NK-92 (cell line): Measurements from ENCODE around the gene TSPAN8.
"Not testable (repeated sequence)": the region's sequence is repeated elsewhere in the genome, so short reads cannot be mapped to it uniquely, and the experiment has no call there.

ENCODE experiments used
- DNase-seq: peaks from one replicate; lab custom pipeline; 2025; ENCODE audit not compliant: unreplicated experiment; lab: John Stamatoyannopoulos, UW

Gene TSPAN8

GRCh38 chr12:71129364-71129763 lies 28.4 kb downstream of the TSPAN8 start:
- no peak for DNase-seq

GRCh38 chr12:71128191-71128788 lies 29.5 kb downstream of the TSPAN8 start:
- no peak for DNase-seq

GRCh38 chr12:71125949-71126348 lies 31.9 kb downstream of the TSPAN8 start:
- DNase-seq: no peak

- no peak for DNase-seq
These were observed 32.3 kb downstream of the TSPAN8 start for GRCh38 chr12:71125515-71125914.

- DNase-seq: no peak
These were observed 32.9 kb downstream of the TSPAN8 start for GRCh38 chr12:71124835-71125460.

- DNase-seq: not testable (repeated sequence)
These were observed 44.7 kb downstream of the TSPAN8 start for GRCh38 chr12:71113148-71113547.

- DNase-seq: no peak
These were observed 48.0 kb downstream of the TSPAN8 start for GRCh38 chr12:71109834-71110233.

GRCh38 chr12:71108355-71108754 lies 49.4 kb downstream of the TSPAN8 start:
- DNase-seq: no peak

GRCh38 chr12:71107936-71108335 lies 49.9 kb downstream of the TSPAN8 start:
- no peak for DNase-seq

- DNase-seq: no peak
These were observed 51.8 kb downstream of the TSPAN8 start for GRCh38 chr12:71105956-71106355.

GRCh38 chr12:71092290-71092689 lies 65.5 kb downstream of the TSPAN8 start:
- no peak for DNase-seq

- no peak for DNase-seq
These were observed 66.8 kb downstream of the TSPAN8 start for GRCh38 chr12:71090971-71091370.

- no peak for DNase-seq
These were observed 72.2 kb downstream of the TSPAN8 start for GRCh38 chr12:71085575-71085974.

GRCh38 chr12:71075743-71076142 lies 82.1 kb downstream of the TSPAN8 start:
- DNase-seq: no peak
